ENCODE measurements around the gene SIGLECL1. TPM values are rescaled to one million over a fixed set of nuclear protein-coding genes. Genes with fewer than 3 reads are reported as not detected.

SIGLECL1 gene
- total RNA-seq (ENCODE audit: low replicate concordance) = not detected in 2 replicates

GRCh38 chr19:51250786-51251467, at the start of gene SIGLECL1:
SIGLECL1 (plus strand) TSS chr19:51251080; CDS start chr19:51264073, 12,993 bp downstream.

GRCh38 chr19:51224898-51225393, 25.9 kb upstream of the SIGLECL1 start, which contains the start of gene CD33:
CD33 (plus strand) TSS chr19:51225080; CDS start chr19:51225119, 39 bp downstream.

GRCh38 chr19:51311351-51312257, 60.7 kb downstream of the SIGLECL1 start, which contains the start of gene IGLON5:
IGLON5 (plus strand) TSS chr19:51311644; CDS start chr19:51311848, 204 bp downstream.

Other genes starting within 250 kb of the SIGLECL1 start
- gene KLK8, start 249.5 kb upstream of the SIGLECL1 start, total RNA-seq (ENCODE audit: low replicate concordance) = not detected in 2 replicates
- gene KLK10, start 231.4 kb upstream of the SIGLECL1 start, total RNA-seq (ENCODE audit: low replicate concordance) = not detected in 2 replicates
- not detected in 2 replicates for gene KLK11, start 224.5 kb upstream of the SIGLECL1 start, total RNA-seq (ENCODE audit: low replicate concordance)
- not detected in 2 replicates for gene KLK12, start 216.1 kb upstream of the SIGLECL1 start, total RNA-seq (ENCODE audit: low replicate concordance)
- gene KLK13, start 186.0 kb upstream of the SIGLECL1 start, total RNA-seq (ENCODE audit: low replicate concordance) = not detected in 2 replicates
- gene KLK14, start 168.2 kb upstream of the SIGLECL1 start, total RNA-seq (ENCODE audit: low replicate concordance) = not detected in 2 replicates
- 1.9 and 5.3 TPM in 2 replicates for gene CTU1, start 142.7 kb upstream of the SIGLECL1 start, total RNA-seq (ENCODE audit: low replicate concordance)
- not detected in 2 replicates for gene SIGLEC9, start 126.2 kb upstream of the SIGLECL1 start, total RNA-seq (ENCODE audit: low replicate concordance)
- not detected in 2 replicates for gene SIGLEC7, start 108.8 kb upstream of the SIGLECL1 start, total RNA-seq (ENCODE audit: low replicate concordance)
- gene CD33, start 26.0 kb upstream of the SIGLECL1 start, total RNA-seq (ENCODE audit: low replicate concordance) = not detected in 2 replicates
- gene IGLON5, start 60.6 kb downstream of the SIGLECL1 start, total RNA-seq (ENCODE audit: low replicate concordance) = not detected in 2 replicates
- gene VSIG10L, start 91.1 kb downstream of the SIGLECL1 start, total RNA-seq (ENCODE audit: low replicate concordance) = 0.23 and 0.30 TPM in 2 replicates
- gene ETFB, start 115.3 kb downstream of the SIGLECL1 start, total RNA-seq (ENCODE audit: low replicate concordance) = 202 and 403 TPM in 2 replicates
- gene CLDND2, start 117.9 kb downstream of the SIGLECL1 start, total RNA-seq (ENCODE audit: low replicate concordance) = not detected in 2 replicates
- gene NKG7, start 121.6 kb downstream of the SIGLECL1 start, total RNA-seq (ENCODE audit: low replicate concordance) = not detected in 2 replicates
- gene LIM2, start 136.9 kb downstream of the SIGLECL1 start, total RNA-seq (ENCODE audit: low replicate concordance) = not detected in 2 replicates
- gene C19orf84, start 139.5 kb downstream of the SIGLECL1 start, total RNA-seq (ENCODE audit: low replicate concordance) = not detected in 2 replicates
- not detected in 2 replicates for gene SIGLEC10, start 166.6 kb downstream of the SIGLECL1 start, total RNA-seq (ENCODE audit: low replicate concordance)
- not detected in 2 replicates for gene SIGLEC8, start 207.4 kb downstream of the SIGLECL1 start, total RNA-seq (ENCODE audit: low replicate concordance)
- not detected in 2 replicates for gene CEACAM18, start 227.5 kb downstream of the SIGLECL1 start, total RNA-seq (ENCODE audit: low replicate concordance)

All from smooth muscle cell of the coronary artery (primary cell).